AG10803 (cell line): Measurements from ENCODE around the gene TOR2A.

Experiments
- DNase-seq: peaks from one replicate; pipeline ENCODE4 v3.0.0; 2010; ENCODE audit warnings: low read depth
- H3K4me3 ChIP-seq: 2 replicates; pipeline ENCODE4 v1.5.1; 2011; ENCODE audit warnings: mild to moderate bottlenecking, low read length, control low read depth
- TF ChIP-seq, protein P1 (sequence below): conservative IDR thresholded peaks from 2 replicates; pipeline ENCODE4 v1.5.1; 2011; ENCODE audit warnings: mild to moderate bottlenecking, low read length, control low read depth, inconsistent platforms

Gene TOR2A

DNA sequence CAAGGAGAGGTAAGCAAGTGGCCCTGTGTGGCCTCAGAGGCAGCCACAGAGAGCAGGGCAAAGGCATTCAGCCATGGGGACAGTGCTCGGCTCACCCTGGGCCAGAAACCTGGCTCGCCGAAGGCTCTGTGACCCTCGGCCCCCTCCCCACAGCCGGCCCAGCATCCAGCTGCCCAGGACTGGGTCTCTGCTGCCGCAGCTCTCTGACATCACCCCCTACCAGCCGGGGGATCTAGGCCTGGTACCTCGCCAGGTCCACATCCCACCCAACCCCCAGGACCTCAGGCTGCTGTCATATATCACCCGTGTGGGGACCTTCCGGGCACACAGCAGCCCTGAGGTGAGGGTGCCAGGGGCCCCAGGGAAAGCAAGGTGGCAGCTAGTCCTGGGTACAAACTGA is 22.2 kb downstream of the TOR2A start:
- TF ChIP-seq, protein P1, sequence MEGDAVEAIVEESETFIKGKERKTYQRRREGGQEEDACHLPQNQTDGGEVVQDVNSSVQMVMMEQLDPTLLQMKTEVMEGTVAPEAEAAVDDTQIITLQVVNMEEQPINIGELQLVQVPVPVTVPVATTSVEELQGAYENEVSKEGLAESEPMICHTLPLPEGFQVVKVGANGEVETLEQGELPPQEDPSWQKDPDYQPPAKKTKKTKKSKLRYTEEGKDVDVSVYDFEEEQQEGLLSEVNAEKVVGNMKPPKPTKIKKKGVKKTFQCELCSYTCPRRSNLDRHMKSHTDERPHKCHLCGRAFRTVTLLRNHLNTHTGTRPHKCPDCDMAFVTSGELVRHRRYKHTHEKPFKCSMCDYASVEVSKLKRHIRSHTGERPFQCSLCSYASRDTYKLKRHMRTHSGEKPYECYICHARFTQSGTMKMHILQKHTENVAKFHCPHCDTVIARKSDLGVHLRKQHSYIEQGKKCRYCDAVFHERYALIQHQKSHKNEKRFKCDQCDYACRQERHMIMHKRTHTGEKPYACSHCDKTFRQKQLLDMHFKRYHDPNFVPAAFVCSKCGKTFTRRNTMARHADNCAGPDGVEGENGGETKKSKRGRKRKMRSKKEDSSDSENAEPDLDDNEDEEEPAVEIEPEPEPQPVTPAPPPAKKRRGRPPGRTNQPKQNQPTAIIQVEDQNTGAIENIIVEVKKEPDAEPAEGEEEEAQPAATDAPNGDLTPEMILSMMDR = no peak
- DNase-seq = no peak
- H3K4me3 ChIP-seq = no peak overlapping the region

DNA sequence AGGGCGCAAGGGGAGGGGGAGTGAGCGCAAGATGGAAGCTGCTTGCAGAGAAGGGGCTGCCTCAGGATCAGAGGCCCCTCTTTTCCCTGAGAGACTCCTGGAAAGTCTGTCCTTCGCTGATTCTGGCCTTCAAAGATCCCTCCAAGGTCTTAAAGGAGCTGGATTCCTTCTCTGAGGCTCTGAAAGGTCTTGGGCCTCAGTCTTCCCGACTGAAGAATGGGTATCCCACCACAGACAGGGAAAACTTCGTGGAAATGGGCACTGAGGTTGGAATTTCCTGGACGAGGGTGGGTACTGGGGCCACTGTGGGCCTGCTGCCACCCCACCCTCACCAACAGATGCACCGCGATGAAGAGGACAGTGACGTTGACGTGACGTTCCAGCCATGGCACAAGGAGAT is 22.7 kb downstream of the TOR2A start:
- no peak for DNase-seq
- H3K4me3 ChIP-seq = no peak overlapping the region
- TF ChIP-seq, protein P1 = no peak

DNA sequence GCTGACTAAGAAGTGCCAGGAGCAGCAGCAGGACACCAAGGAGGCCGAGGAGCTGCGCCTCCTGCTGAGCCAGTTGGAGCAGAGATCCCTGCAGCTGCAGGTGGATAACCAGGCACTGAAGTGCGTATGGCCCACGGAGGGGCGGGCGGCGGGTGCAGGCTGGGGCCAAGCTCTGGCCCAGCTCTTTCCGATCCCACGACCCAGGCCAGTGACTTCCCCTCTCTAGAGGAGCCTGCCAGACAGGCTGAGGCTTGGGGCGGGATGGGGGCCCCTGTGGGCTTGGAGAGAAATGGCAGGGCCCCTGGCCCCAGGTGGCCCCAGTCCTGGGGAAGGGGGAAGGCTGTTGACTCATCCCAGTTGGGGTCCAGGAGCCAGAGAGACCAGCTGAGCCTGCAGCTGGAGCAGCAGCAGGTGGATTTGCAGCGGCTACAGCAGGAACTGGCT is 23.2 kb downstream of the TOR2A start:
- no peak for DNase-seq
- TF ChIP-seq, protein P1 = no peak
- H3K4me3 ChIP-seq = no peak overlapping the region

DNA sequence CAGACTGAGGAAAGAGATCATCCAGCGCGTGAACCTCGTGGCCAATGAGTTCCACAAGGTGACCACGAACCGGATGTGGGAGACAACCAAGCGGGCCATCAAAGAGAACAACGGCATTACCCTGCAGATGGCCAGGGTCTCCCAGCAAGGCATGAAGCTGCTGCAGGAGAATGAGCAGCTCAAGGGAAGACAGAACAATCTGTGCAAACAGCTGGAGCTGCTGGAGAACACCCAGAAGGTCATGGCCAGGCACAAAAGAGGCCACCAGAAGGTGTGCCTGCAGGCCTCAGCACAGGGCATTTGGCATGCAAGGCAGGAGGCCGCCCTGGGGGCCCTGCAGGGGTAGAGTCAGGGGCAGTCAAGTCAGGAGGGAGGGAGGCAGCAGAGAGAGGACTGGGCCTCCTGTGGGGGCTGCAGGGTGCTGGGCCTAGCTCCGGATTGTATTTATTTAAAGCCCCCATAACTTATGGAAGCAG is 23.8 kb downstream of the TOR2A start:
- TF ChIP-seq, protein P1 = no peak
- DNase-seq = no peak
- no peak overlapping the region for H3K4me3 ChIP-seq

DNA sequence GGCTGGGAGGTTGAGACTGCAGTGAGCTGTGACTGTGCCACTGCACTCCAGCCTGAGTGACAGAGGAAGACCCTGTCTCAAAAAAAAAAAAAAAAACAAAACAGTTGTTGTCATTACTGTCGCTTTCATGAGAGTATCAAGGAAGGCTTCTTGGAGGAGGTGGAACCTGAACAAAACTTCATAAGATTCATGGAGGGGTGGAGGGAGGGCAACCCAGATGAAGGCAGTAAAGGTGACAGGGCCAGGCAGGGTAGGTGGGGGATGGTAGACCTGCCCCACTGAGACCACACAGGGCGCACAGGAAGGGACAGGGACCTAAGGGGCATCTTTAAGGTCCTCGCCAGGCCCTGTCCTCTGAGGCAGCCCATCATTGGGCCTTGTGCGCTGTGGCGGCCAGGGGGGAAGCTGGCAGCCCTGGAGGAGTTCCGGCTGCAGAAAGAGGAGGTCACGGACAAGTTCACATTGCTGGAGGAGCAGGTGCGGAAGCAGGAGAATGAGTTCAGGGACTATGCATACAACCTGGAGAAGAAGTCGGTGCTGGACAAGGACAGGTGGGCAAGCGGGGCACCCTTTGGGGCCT is 24.8 kb downstream of the TOR2A start:
- DNase-seq = no peak
- no peak overlapping the region for H3K4me3 ChIP-seq
- TF ChIP-seq, protein P1 = no peak

DNA sequence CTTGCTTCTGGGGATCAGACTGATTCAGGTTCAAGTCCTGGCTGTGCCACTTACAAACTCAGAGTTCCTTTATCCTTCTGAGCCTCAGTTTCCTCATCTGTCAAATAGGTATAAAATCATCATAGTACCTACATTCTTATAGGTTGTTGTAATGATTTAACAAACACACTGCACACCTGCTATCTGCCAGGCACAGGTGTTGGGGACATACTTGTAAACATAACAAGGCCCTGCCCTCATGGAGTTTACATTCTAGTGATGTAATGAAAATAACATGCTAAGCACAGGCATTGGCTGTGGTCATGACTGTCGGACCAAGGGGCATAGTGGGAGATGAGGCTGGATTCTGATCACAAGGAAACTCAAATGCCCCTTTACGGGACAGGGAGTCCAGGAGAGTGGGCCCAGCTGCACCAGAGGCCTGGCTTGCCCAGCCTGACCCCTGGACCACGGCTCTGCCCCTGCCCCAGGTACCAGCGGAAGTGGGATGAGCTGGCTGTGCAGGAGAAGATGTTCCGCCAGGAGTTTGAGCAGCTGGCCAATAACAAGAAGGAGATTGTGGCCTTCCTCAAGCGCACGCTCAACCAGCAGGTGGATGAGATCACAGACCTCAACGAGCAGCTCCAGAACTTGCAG is 26.0 kb downstream of the TOR2A start:
- no peak for DNase-seq
- TF ChIP-seq, protein P1 = no peak
- no peak overlapping the region for H3K4me3 ChIP-seq

DNA sequence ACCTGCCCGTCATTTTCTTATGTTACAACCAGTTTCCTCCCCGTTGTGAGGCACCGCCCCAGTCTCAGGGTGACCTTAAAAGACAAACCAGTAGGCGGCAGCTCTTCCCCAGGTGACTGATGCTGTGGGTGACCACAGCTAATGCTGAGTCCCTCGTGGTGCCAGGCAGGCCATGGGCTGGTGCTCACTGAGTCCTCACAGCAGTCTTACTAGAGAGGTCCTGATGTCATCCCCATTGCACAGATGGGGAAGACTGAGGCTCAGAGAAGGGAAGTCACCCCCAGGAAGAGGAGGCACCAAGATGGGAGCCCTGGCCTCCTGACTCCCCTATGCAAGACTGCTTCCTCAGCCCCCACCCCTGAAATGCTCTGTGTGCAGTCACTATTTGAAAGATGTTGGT is 27.3 kb downstream of the TOR2A start:
- DNase-seq = no peak
- TF ChIP-seq, protein P1 = no peak
- H3K4me3 ChIP-seq = no peak overlapping the region
